Measurements from ENCODE around the gene SRSF7. TPM values are rescaled to one million over a fixed set of nuclear protein-coding genes. Genes with fewer than 3 reads are reported as not detected.
"Not testable (repeated sequence)": the region's sequence is repeated elsewhere in the genome, so short reads cannot be mapped to it uniquely, and the experiment has no call there.

SRSF7 gene
- total RNA-seq, 1 donor from 2014 or later, result 90.3 TPM

- DNase-seq (ENCODE audit: low read depth in 2 of 2), result not testable (repeated sequence)
Measured at GRCh38 chr2:38703336-38703735, 47.8 kb downstream of the SRSF7 start.

GRCh38 chr2:38702413-38702812 lies 48.7 kb downstream of the SRSF7 start:
- DNase-seq (ENCODE audit: low read depth in 2 of 2), result peak in 1 of 2 donors; percentile 10

- no peak for DNase-seq (ENCODE audit: low read depth in 2 of 2)
Measured at GRCh38 chr2:38701542-38701941, 49.6 kb downstream of the SRSF7 start.

GRCh38 chr2:38700881-38701458 lies 50.2 kb downstream of the SRSF7 start:
- no peak for DNase-seq (ENCODE audit: low read depth in 2 of 2)

GRCh38 chr2:38700113-38700785 lies 50.9 kb downstream of the SRSF7 start:
- no peak for DNase-seq (ENCODE audit: low read depth in 2 of 2)

- DNase-seq (ENCODE audit: low read depth in 2 of 2), result no peak
Measured at GRCh38 chr2:38698467-38699003, 52.6 kb downstream of the SRSF7 start.

GRCh38 chr2:38697116-38697840 lies 53.9 kb downstream of the SRSF7 start:
- DNase-seq (ENCODE audit: low read depth in 2 of 2), result no peak

Other genes with a start within 250 kb of the SRSF7 start
- 32.0 and 35.3 TPM in 2 replicates for gene HNRNPLL, start 148.4 kb downstream of the SRSF7 start, total RNA-seq
- gene GALM, start 85.2 kb downstream of the SRSF7 start, total RNA-seq, result 4.1 and 4.4 TPM in 2 replicates
- 6.1 and 11.5 TPM in 2 replicates for gene GEMIN6, start 26.8 kb upstream of the SRSF7 start, total RNA-seq
- gene DHX57, start 124.6 kb upstream of the SRSF7 start, total RNA-seq, result 9.1 and 10.9 TPM in 2 replicates
- gene MORN2, start 124.6 kb upstream of the SRSF7 start, total RNA-seq, result 8.1 and 8.3 TPM in 2 replicates
- gene ARHGEF33, start 138.5 kb upstream of the SRSF7 start, total RNA-seq, result under 0.01 TPM in 1 of 2 replicates, not detected in the other

Data from lung microvascular endothelial cell (primary cell).